H1 (cell line): ENCODE measurements around the gene CHTF8. TPM values are rescaled to one million over a fixed set of nuclear protein-coding genes. Genes with fewer than 3 reads are reported as not detected.

Experiments
- CTCF ChIA-PET: fragments of 300-600 bp; sonication (Branson Sonifier 250); formaldehyde crosslinking; loops from one replicate; lab custom pipeline; 2021; ENCODE audit not compliant: partially characterized antibody; lab: Charles Lee
- POLR2A ChIA-PET: fragments of 300-600 bp; sonication (Branson Sonifier 250); formaldehyde crosslinking; loops from one replicate; lab custom pipeline; 2021; ENCODE audit warnings: inconsistent platforms; ENCODE audit not compliant: partially characterized antibody; lab: Charles Lee
- DNase-seq, 2 experiments: peaks; one replicate each; pipeline versions ENCODE4 v3.0.0 to v3.0.0-alpha.2; 2010 to 2022; ENCODE audit warnings: low spot score in 2 of 2, low read depth in 1 of 2, mixed read lengths in 1 of 2
- FAIRE-seq: peaks from 2 replicates; lab custom pipeline; 2011; peaks lifted over from hg19 to GRCh38; lab: Jason Lieb, UNC
- H2AFZ ChIP-seq: 2 replicates; pipeline ENCODE4 v1.8.1; 2012; ENCODE audit warnings: low read length, inconsistent platforms
- H2AK5ac ChIP-seq: 2 replicates; pipeline ENCODE4 v1.6.1; 2013; ENCODE audit warnings: low read depth, low read length
- H2BK120ac ChIP-seq: replicated peaks from 2 replicates; pipeline ENCODE3; 2013; ENCODE audit warnings: low read depth, low read length, inconsistent platforms
- H2BK12ac ChIP-seq: 2 replicates; pipeline ENCODE4 v1.6.1; 2013; ENCODE audit warnings: low read depth, low read length
- H2BK15ac ChIP-seq: 2 replicates; pipeline ENCODE4 v1.6.1; 2013; ENCODE audit warnings: low read length
- H2BK20ac ChIP-seq: 2 replicates; pipeline ENCODE4 v1.6.1; 2013; ENCODE audit warnings: low read length
- H2BK5ac ChIP-seq: 2 replicates; pipeline ENCODE4 v1.6.1; 2013; ENCODE audit warnings: low read depth, low read length
- H3K14ac ChIP-seq: 2 replicates; pipeline ENCODE4 v1.6.1; 2013; ENCODE audit warnings: inconsistent platforms; ENCODE audit not compliant: insufficient read length
- H3K18ac ChIP-seq: 2 replicates; pipeline ENCODE4 v1.6.1; 2013; ENCODE audit warnings: low read length; ENCODE audit errors: extremely low read depth
- H3K23ac ChIP-seq: 2 replicates; pipeline ENCODE4 v1.6.1; 2013; ENCODE audit warnings: inconsistent platforms; ENCODE audit not compliant: insufficient read length
- H3K23me2 ChIP-seq: 2 replicates; pipeline ENCODE4 v1.6.1; 2013; ENCODE audit warnings: low read depth, low read length
- H3K27ac ChIP-seq: 2 replicates; pipeline ENCODE4 v1.6.1; 2011; ENCODE audit warnings: low read depth, low read length, inconsistent platforms
- H3K27me3 ChIP-seq, 4 experiments: replicated peaks in 1 of 4; 1 replicate in 1 of 4; 2 replicates in 3 of 4; pipeline versions ENCODE4 v1.6.1 to v1.8.1; 2011 to 2013; ENCODE audit warnings: low read length in 3 of 4, mild to moderate bottlenecking in 3 of 4, inconsistent platforms in 2 of 4, mixed read lengths in 2 of 4, moderate library complexity in 1 of 4; ENCODE audit not compliant: control insufficient read depth in 3 of 4, insufficient read depth in 3 of 4; ENCODE audit errors: extremely low read depth in 1 of 4
- H3K36me3 ChIP-seq, 4 experiments: 2 replicates each; pipeline versions ENCODE4 v1.6.1 to v1.8.1; 2011 to 2013; ENCODE audit warnings: mild to moderate bottlenecking in 4 of 4, low read length in 3 of 4, moderate library complexity in 2 of 4, control low read depth in 1 of 4, inconsistent platforms in 1 of 4; ENCODE audit not compliant: insufficient read depth in 4 of 4, control insufficient read depth in 2 of 4
- H3K4ac ChIP-seq: replicated peaks from 2 replicates; pipeline ENCODE3; 2013; ENCODE audit warnings: low read length, low read depth, mixed read lengths, inconsistent platforms; ENCODE audit not compliant: insufficient read length
- H3K4me1 ChIP-seq, 4 experiments: replicated peaks in 1 of 4; 1 replicate in 1 of 4; 2 replicates in 3 of 4; pipeline versions ENCODE4 v1.6.1 to v1.8.1; 2011 to 2013; ENCODE audit warnings: low read length in 3 of 4, inconsistent platforms in 2 of 4, mixed read lengths in 1 of 4; ENCODE audit not compliant: insufficient read depth in 4 of 4, control insufficient read depth in 3 of 4
- H3K4me2 ChIP-seq, 2 experiments: 2 replicates each; pipeline versions ENCODE4 v1.6.1 to v1.8.1; 2011 to 2013; ENCODE audit warnings: low read depth in 2 of 2, low read length in 2 of 2, control low read depth in 1 of 2, inconsistent platforms in 1 of 2, mild to moderate bottlenecking in 1 of 2; ENCODE audit not compliant: insufficient read depth in 1 of 2
- H3K4me3 ChIP-seq, 4 experiments: fragments of 200-600, 300-600 bp in 1 of 4; sonication (generic), shearing (Covaris generic), sonication (Bioruptor Twin) in 1 of 4; 2 replicates each; pipeline versions ENCODE4 v1.5.1 to v1.8.1; 2011 to 2016; ENCODE audit warnings: low read length in 4 of 4, low read depth in 3 of 4, control low read depth in 2 of 4, inconsistent platforms in 2 of 4, mild to moderate bottlenecking in 2 of 4, mixed read lengths in 1 of 4, moderate library complexity in 1 of 4; ENCODE audit not compliant: insufficient read depth in 2 of 4; ENCODE audit errors: extremely low read depth in 1 of 4
- H3K56ac ChIP-seq: replicated peaks from 2 replicates; pipeline ENCODE3; 2013; ENCODE audit warnings: low read depth, mild to moderate bottlenecking, mixed read lengths, low read length, inconsistent platforms; ENCODE audit not compliant: insufficient read length
- H3K79me1 ChIP-seq: 2 replicates; pipeline ENCODE4 v1.6.1; 2013; ENCODE audit warnings: low read depth, low read length, control low read depth
- H3K79me2 ChIP-seq, 2 experiments: 2 replicates each; pipeline versions ENCODE4 v1.6.1 to v1.8.1; 2012 to 2013; ENCODE audit warnings: low read length in 2 of 2, mild to moderate bottlenecking in 2 of 2, inconsistent platforms in 1 of 2; ENCODE audit not compliant: insufficient read depth in 2 of 2, control insufficient read depth in 1 of 2
- H3K9ac ChIP-seq, 4 experiments: replicated peaks in 1 of 4; 1 replicate in 1 of 4; 2 replicates in 3 of 4; pipeline versions ENCODE4 v1.6.1 to v1.8.1; 2011 to 2013; ENCODE audit warnings: low read depth in 3 of 4, low read length in 3 of 4, control low read depth in 2 of 4, mild to moderate bottlenecking in 2 of 4, moderate library complexity in 2 of 4, inconsistent platforms in 1 of 4; ENCODE audit errors: extremely low read depth in 1 of 4
- H3K9me3 ChIP-seq, 2 experiments: 2 replicates each; pipeline versions ENCODE4 v1.6.1 to v1.8.1; 2012 to 2013; ENCODE audit warnings: mild to moderate bottlenecking in 2 of 2, moderate library complexity in 2 of 2, control low read depth in 1 of 2, inconsistent platforms in 1 of 2, low read depth in 1 of 2, low read length in 1 of 2, mixed read lengths in 1 of 2; ENCODE audit not compliant: insufficient read depth in 2 of 2
- H4K20me1 ChIP-seq, 2 experiments: replicated peaks in 1 of 2; 2 replicates each; pipeline versions ENCODE3 to v1.8.1; 2011 to 2013; ENCODE audit warnings: inconsistent platforms in 2 of 2, low read length in 2 of 2, mild to moderate bottlenecking in 1 of 2; ENCODE audit not compliant: insufficient read depth in 2 of 2, control insufficient read depth in 1 of 2
- H4K5ac ChIP-seq: 2 replicates; pipeline ENCODE4 v1.6.1; 2013; ENCODE audit warnings: low read length, low read depth, mixed read lengths, inconsistent platforms; ENCODE audit not compliant: insufficient read length
- H4K8ac ChIP-seq: 2 replicates; pipeline ENCODE4 v1.8.0; 2013; ENCODE audit warnings: mild to moderate bottlenecking, moderate library complexity, low read length, inconsistent platforms; ENCODE audit not compliant: insufficient read depth; ENCODE audit errors: extremely low read depth
- H4K91ac ChIP-seq: replicated peaks from 2 replicates; pipeline ENCODE3; 2013; ENCODE audit warnings: low read length, mixed read lengths, inconsistent platforms; ENCODE audit not compliant: insufficient read length
- EGR1 ChIP-seq: IDR thresholded peaks from 2 replicates; pipeline ENCODE4 v1.6.1; 2011; ENCODE audit warnings: low read depth, low read length, borderline replicate concordance
- WGBS, 2 experiments: shearing (Covaris generic) in 1 of 2; methylation state at CpG; one replicate each; pipeline versions ENCODE4 v1.1.6 to v1.1.7; 2013 to 2015; ENCODE audit warnings: low lambda C conversion rate in 2 of 2, mixed read lengths in 2 of 2, inconsistent platforms in 1 of 2, low coverage in 1 of 2, missing lambda C conversion rate in 1 of 2; ENCODE audit not compliant: insufficient replicate concordance in 2 of 2, insufficient coverage in 1 of 2, insufficient read length in 1 of 2; ENCODE audit errors: extremely low coverage in 1 of 2, missing lambda C conversion rate in 1 of 2; 5-methylcytosine and 5-hydroxymethylcytosine counted together
- polyA plus RNA-seq, 7 experiments: library from polyadenylated mRNA; depleted of rRNA in 3 of 7; stranded (reverse) in 5 of 7; unstranded in 2 of 7; fragments of >200 nt in 5 of 7; fragments of 200-250 nt in 2 of 7; gene quantifications; 1 replicate in 5 of 7; 2 replicates in 1 of 7; 4 replicates in 1 of 7; pipeline versions ENCODE4 v1.2.1 to v1.2.3, GENCODE V29; 2011 to 2013; ENCODE audit warnings: missing spikeins in 2 of 7, mixed read lengths in 2 of 7
- total RNA-seq: library from RNA; stranded (reverse); fragmentation: NEBNext Ultra II Directional; extraction: Animal tissue kit (Norgen Biotek cat#: 25700); gene quantifications from 2 replicates; pipeline ENCODE4 v1.2.1, GENCODE V29; 2021

Gene CHTF8
- total and polyA plus RNA-seq, 2 of the 8 experiments (the other 6 are each of a cell fraction or from before 2014, with no cell fraction given), result 114 to 138 TPM

GRCh38 chr16:69095193-69095592 is 37.2 kb downstream of the CHTF8 start:
- Histone ChIP-seq H2BK15ac (no peak overlapping the region), H4K8ac (no peak overlapping the region), H2BK20ac (no peak overlapping the region), H2BK12ac (no peak overlapping the region; the same call in 1 of the 2 replicates), H3K79me1 (no peaks in the 10 kb centered on the region), H4K5ac (no peak overlapping the region), H3K18ac (no peak overlapping the region), H2BK5ac (no peak overlapping the region; the same call in 1 of the 2 replicates), H3K4ac (no peak overlapping the region), H3K36me3 (no peaks in the 10 kb centered on the region), H4K20me1 (no peaks in the 10 kb centered on the region), H3K4me2 (no peak overlapping the region), H3K4me1 (peaks cover 4 to 13% (median 7%) of the 10 kb centered on the region in 4 experiments), H3K9me3 (no peaks in the 10 kb centered on the region), H3K56ac (no peak overlapping the region), H2AK5ac (no peak overlapping the region), H2BK120ac (no peak overlapping the region), H3K23me2 (no peaks in the 10 kb centered on the region), H3K9ac (no peak overlapping the region), H3K27ac (no peak overlapping the region), H4K91ac (peak overlapping the region; percentile 41), H3K23ac (no peak overlapping the region), H3K27me3 (no peaks in the 10 kb centered on the region), H3K14ac (no peak overlapping the region), H3K79me2 (no peaks in the 10 kb centered on the region), H2AFZ (no peak overlapping the region), H3K4me3 (no peak overlapping the region)
- no peak for DNase-seq
- TF ChIP-seq EGR1, result no peak
- no peak for FAIRE-seq
- POLR2A ChIA-PET, result interaction anchor here (1.3 to 3.6 kb wide), 3 partner anchors 11 to 23 kb away, joined by 4 to 9 read pairs (median 6); no protein-coding TSS in a partner anchor
- CTCF ChIA-PET, result interaction anchor here (0.8 to 1.2 kb wide), 2 partner anchors 17 to 105 kb away, joined by 3 to 4 read pairs; no protein-coding TSS in a partner anchor
- 95% methylated on average over 6 of the region's 6 CpGs; no CpG with 5 or more reads in 1 of the 2 experiments for WGBS, 2 experiments
